Measurements from ENCODE around the gene SLC7A7.

DNA sequence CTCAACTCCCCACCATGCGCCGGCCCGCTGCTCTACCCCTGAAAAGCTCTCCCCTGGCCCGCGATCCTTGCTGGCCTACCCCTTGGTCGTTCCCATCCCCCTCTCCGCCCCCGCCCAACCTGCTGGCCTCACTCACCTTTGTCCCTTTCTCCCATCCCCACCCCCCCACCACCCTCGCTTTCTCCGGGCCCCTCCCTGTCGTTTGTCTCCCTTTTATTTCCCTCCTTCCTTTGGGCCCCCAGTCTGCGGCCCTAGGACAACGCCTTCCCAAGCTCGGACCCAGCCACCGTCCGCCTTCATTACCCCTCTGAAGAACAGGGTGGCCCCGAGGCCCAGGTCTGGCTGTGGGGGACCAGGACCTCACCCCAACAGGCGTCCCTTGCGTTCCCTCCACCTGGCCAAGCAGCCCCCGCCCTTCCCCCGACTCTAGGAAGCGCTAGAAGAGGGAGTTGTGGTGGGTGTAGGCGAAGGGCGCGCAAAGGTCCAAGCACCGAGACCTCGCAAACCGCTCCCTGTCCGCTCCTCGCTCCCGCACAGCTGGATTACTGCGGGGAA lies 6.9 kb upstream of the SLC7A7 start:
- TF ChIP-seq EZH2 (IDR thresholded peaks at IDR 0.05; ENCODE audit: insufficient read depth, poor library complexity, severe bottlenecking), result no peak
- TF ChIP-seq EZH2phosphoT487 (IDR thresholded peaks at IDR 0.05; ENCODE audit: insufficient read depth, low read depth), result no peak

All from GM23248 (cell line).